ENCODE data around the gene EIF3B.

EIF3B gene

GRCh38 chr7:2417981-2418481, 63.4 kb downstream of the EIF3B start:
- TF ChIP-seq TAF1 (IDR thresholded peaks at IDR 0.05; ENCODE audit: borderline replicate concordance, insufficient read depth, low read length) (no peak), POLR2AphosphoS5 (IDR thresholded peaks at IDR 0.05; ENCODE audit: low read depth, low read length) (no peak), REST (IDR thresholded peaks at IDR 0.05; ENCODE audit: insufficient read depth in 1 of 2, low read depth in 2 of 2, low read length in 2 of 2) (no peak), FOXP2 (optimal IDR thresholded peaks at IDR 0.05; ENCODE audit: borderline replicate concordance, extremely low read depth, extremely low read length, insufficient read depth) (no peak), SIN3A (IDR thresholded peaks at IDR 0.05; ENCODE audit: borderline replicate concordance, insufficient read depth, low read length) (no peak)

DNA sequence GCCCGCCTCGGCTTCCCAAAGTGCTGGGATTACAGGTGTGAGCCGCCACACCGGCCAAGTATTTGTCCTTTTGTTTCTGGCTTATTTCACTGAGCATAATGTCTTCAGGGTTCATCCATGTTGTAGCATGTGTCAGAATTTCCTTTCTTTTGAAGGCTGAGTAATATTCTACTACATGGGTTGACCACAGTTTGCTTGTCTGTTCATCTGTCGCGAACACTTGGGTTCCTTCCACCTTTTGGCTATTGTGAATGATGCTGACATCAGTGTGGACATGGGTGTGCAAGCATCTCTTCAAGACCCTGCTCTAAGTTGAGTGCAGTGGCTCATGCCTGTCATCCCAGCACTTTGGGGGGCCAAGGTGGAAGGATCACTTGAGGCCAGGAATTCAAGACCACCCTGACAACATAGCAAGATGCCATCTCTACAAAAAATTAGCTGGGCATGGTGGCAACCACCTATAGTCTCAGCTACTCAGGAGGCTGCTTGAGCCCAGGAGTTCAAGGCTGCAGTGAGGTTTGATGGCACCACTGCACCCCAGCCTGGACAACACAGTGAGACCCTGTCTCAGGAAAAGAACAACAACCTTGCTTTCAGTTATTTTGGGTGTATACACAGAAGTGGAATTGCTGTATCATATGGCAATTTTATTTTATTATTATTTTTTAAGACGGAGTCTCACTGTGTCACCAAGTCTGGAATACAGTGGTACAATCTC, 65.7 kb downstream of the EIF3B start:
- TF ChIP-seq REST (IDR thresholded peaks at IDR 0.05; ENCODE audit: insufficient read depth in 1 of 2, low read depth in 2 of 2, low read length in 2 of 2): no peak
- TF ChIP-seq SIN3A (IDR thresholded peaks at IDR 0.05; ENCODE audit: borderline replicate concordance, insufficient read depth, low read length): no peak
- no peak for TF ChIP-seq POLR2AphosphoS5 (IDR thresholded peaks at IDR 0.05; ENCODE audit: low read depth, low read length)
- TF ChIP-seq TAF1 (IDR thresholded peaks at IDR 0.05; ENCODE audit: borderline replicate concordance, insufficient read depth, low read length): no peak
- no peak for TF ChIP-seq FOXP2 (optimal IDR thresholded peaks at IDR 0.05; ENCODE audit: borderline replicate concordance, extremely low read depth, extremely low read length, insufficient read depth)

DNA sequence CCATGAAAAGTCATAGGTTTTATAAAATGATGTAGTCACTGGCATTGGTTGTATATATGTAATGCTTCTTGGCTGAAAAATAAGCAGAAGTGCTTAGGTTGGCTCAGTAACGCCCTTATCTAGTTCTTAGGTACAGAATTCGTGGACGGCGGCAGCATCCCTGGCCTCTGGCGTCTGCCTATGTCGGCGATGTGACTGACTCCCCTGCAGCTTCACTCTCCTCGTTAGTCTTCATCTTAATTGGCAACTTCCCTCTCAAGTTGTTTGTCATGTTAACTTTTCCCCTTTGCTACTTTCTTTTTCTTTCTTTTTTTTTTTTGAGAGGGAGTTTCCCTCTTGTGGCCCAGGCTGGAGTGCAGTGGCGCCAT, 67.3 kb downstream of the EIF3B start:
- no peak for TF ChIP-seq TAF1 (IDR thresholded peaks at IDR 0.05; ENCODE audit: borderline replicate concordance, insufficient read depth, low read length)
- TF ChIP-seq SIN3A (IDR thresholded peaks at IDR 0.05; ENCODE audit: borderline replicate concordance, insufficient read depth, low read length): no peak
- no peak for TF ChIP-seq FOXP2 (optimal IDR thresholded peaks at IDR 0.05; ENCODE audit: borderline replicate concordance, extremely low read depth, extremely low read length, insufficient read depth)
- TF ChIP-seq POLR2AphosphoS5 (IDR thresholded peaks at IDR 0.05; ENCODE audit: low read depth, low read length): no peak
- no peak for TF ChIP-seq REST (IDR thresholded peaks at IDR 0.05; ENCODE audit: insufficient read depth in 1 of 2, low read depth in 2 of 2, low read length in 2 of 2)

GRCh38 chr7:2425749-2426148, 71.1 kb downstream of the EIF3B start:
- TF ChIP-seq SIN3A (IDR thresholded peaks at IDR 0.05; ENCODE audit: borderline replicate concordance, insufficient read depth, low read length) (no peak), TAF1 (IDR thresholded peaks at IDR 0.05; ENCODE audit: borderline replicate concordance, insufficient read depth, low read length) (no peak), REST (IDR thresholded peaks at IDR 0.05; ENCODE audit: insufficient read depth in 1 of 2, low read depth in 2 of 2, low read length in 2 of 2) (no peak), POLR2AphosphoS5 (IDR thresholded peaks at IDR 0.05; ENCODE audit: low read depth, low read length) (no peak), FOXP2 (optimal IDR thresholded peaks at IDR 0.05; ENCODE audit: borderline replicate concordance, extremely low read depth, extremely low read length, insufficient read depth) (no peak)

Measured in PFSK-1 (cell line).